ENCODE data around the gene TAF4. TPM values are rescaled to one million over a fixed set of nuclear protein-coding genes. Genes with fewer than 3 reads are reported as not detected.

The TAF4 gene
- total RNA-seq, 4 donors from 2014 or later, result 7.1 to 15.9 (median 11.9) TPM

- DNase-seq (ENCODE audit: low spot score) (no peak), ATAC-seq (ENCODE audit: low FRiP score) (no peak)
- TF ChIP-seq CTCF (IDR thresholded peaks at IDR 0.05), result no peak
Observed at GRCh38 chr20:61929971-61930666, 135.6 kb downstream of the TAF4 start.

- DNase-seq (ENCODE audit: low spot score), result no peak
- ATAC-seq (ENCODE audit: low FRiP score), result no peak
- TF ChIP-seq CTCF (IDR thresholded peaks at IDR 0.05), result no peak
Observed at GRCh38 chr20:61929561-61929960, 136.1 kb downstream of the TAF4 start.

GRCh38 chr20:61927826-61928541 lies 137.7 kb downstream of the TAF4 start:
- DNase-seq (ENCODE audit: low spot score) (no peak), ATAC-seq (ENCODE audit: low FRiP score) (no peak)
- no peak for TF ChIP-seq CTCF (IDR thresholded peaks at IDR 0.05)

GRCh38 chr20:61927193-61927825 lies 138.4 kb downstream of the TAF4 start:
- no peak for ATAC-seq (ENCODE audit: low FRiP score)
- no peak for TF ChIP-seq CTCF (IDR thresholded peaks at IDR 0.05)
- DNase-seq (ENCODE audit: low spot score), result no peak

GRCh38 chr20:61926796-61927192 lies 138.9 kb downstream of the TAF4 start:
- ATAC-seq (ENCODE audit: low FRiP score) (no peak), DNase-seq (ENCODE audit: low spot score) (no peak)
- TF ChIP-seq CTCF (IDR thresholded peaks at IDR 0.05), result no peak

GRCh38 chr20:61926253-61926613 lies 139.4 kb downstream of the TAF4 start:
- ATAC-seq (ENCODE audit: low FRiP score) (no peak), DNase-seq (ENCODE audit: low spot score) (no peak)
- TF ChIP-seq CTCF (IDR thresholded peaks at IDR 0.05), result no peak

Measured in omental fat pad (tissue), 4 donors.